Natural killer cell treated with Interleukin-12 subunit alpha and Interleukin-12 subunit beta and Interleukin-15 and Interleukin-18, amount 100 ng/mL, for 72 hours (primary cell): ENCODE data around the gene RABEP2. TPM values are rescaled to one million over a fixed set of nuclear protein-coding genes. Genes with fewer than 3 reads are reported as not detected.
"Not testable (repeated sequence)": the region's sequence is repeated elsewhere in the genome, so short reads cannot be mapped to it uniquely, and the experiment has no call there.

Source experiments
- ATAC-seq, 2 donors: fragments of 150-1000 bp; cut with Tn5 transposase in 1 of 2; sonication (Bioruptor Pico), chemical (Tn5 transposase) in 1 of 2; 2 replicates each; pipeline ENCODE4 v1.10.0; 2021
- DNase-seq: peaks from one replicate; pipeline ENCODE4 v3.0.0; 2022; ENCODE audit warnings: low spot score
- H3K27ac Mint-ChIP-seq, 2 donors: 1 replicate in 1 of 2; 2 replicates in 1 of 2; pipeline ENCODE4 v1.8.0; 2022; ENCODE audit warnings: mixed read lengths in 2 of 2, mild to moderate bottlenecking in 1 of 2, moderate library complexity in 1 of 2
- H3K27me3 Mint-ChIP-seq, 2 donors: 1 replicate in 1 of 2; 2 replicates in 1 of 2; pipeline ENCODE4 v1.8.0; 2022; ENCODE audit warnings: mixed read lengths in 2 of 2
- H3K36me3 Mint-ChIP-seq: one replicate; pipeline ENCODE4 v1.8.0; 2022; ENCODE audit warnings: mixed read lengths
- H3K4me1 Mint-ChIP-seq, 2 donors: 1 replicate in 1 of 2; 2 replicates in 1 of 2; pipeline ENCODE4 v1.8.0; 2022; ENCODE audit warnings: low read depth in 2 of 2, mixed read lengths in 2 of 2, mild to moderate bottlenecking in 1 of 2
- H3K4me3 Mint-ChIP-seq: one replicate; pipeline ENCODE4 v1.8.0; 2022; ENCODE audit warnings: mixed read lengths
- H3K9me3 Mint-ChIP-seq: 2 replicates; pipeline ENCODE4 v1.8.0; 2022; ENCODE audit warnings: mixed read lengths
- total RNA-seq, 2 donors: library from RNA; stranded (reverse); gene quantifications; one replicate each; pipeline ENCODE4 v1.2.3, GENCODE V29; 2022

The RABEP2 gene
- total RNA-seq, 2 donors from 2014 or later = 38.4 to 42.5 TPM

- DNase-seq (no peak), ATAC-seq (no peak)
- Mint-ChIP-seq H3K27me3 (peaks cover 0 to 3% of the 10 kb centered on the region in 2 donors), H3K9me3 (no peaks in the 10 kb centered on the region), H3K4me1 (peaks cover 14 to 17% of the 10 kb centered on the region in 2 donors), H3K36me3 (no peaks in the 10 kb centered on the region), H3K27ac (peak overlapping the region; percentile 28 to 75), H3K4me3 (no peak overlapping the region)
Measured at GRCh38 chr16:28943281-28943680, 18.2 kb upstream of the RABEP2 start.

- not testable (repeated sequence) for H3K36me3 Mint-ChIP-seq, H3K27me3 Mint-ChIP-seq, H3K27ac Mint-ChIP-seq, H3K4me3 Mint-ChIP-seq, DNase-seq, H3K9me3 Mint-ChIP-seq, ATAC-seq
- peaks cover 15 to 24% of the 10 kb centered on the region in 2 donors for H3K4me1 Mint-ChIP-seq
Measured at GRCh38 chr16:28939825-28940224, 14.8 kb upstream of the RABEP2 start.

- Mint-ChIP-seq H3K4me1 (peaks cover 17 to 27% of the 10 kb centered on the region in 2 donors), H3K4me3 (no peak overlapping the region), H3K27ac (peak overlapping the region in 1 of 2 donors; percentile 37), H3K36me3 (no peaks in the 10 kb centered on the region), H3K9me3 (no peaks in the 10 kb centered on the region), H3K27me3 (peaks cover 0 to 3% of the 10 kb centered on the region in 2 donors)
- ATAC-seq (no peak), DNase-seq (no peak)
Measured at GRCh38 chr16:28938721-28939120, 13.7 kb upstream of the RABEP2 start.

GRCh38 chr16:28937222-28937876, 12.3 kb upstream of the RABEP2 start:
- Mint-ChIP-seq H3K9me3 (no peaks in the 10 kb centered on the region), H3K27ac (peak overlapping the region in 1 of 2 donors; percentile 37), H3K4me3 (no peak overlapping the region), H3K27me3 (peaks cover 0 to 3% of the 10 kb centered on the region in 2 donors), H3K36me3 (no peaks in the 10 kb centered on the region), H3K4me1 (peaks cover 16 to 26% of the 10 kb centered on the region in 2 donors)
- ATAC-seq = no peak
- no peak for DNase-seq

- H3K4me3 Mint-ChIP-seq = peak overlapping the region; percentile 84
- H3K9me3 Mint-ChIP-seq = no peaks in the 10 kb centered on the region
- H3K36me3 Mint-ChIP-seq = no peaks in the 10 kb centered on the region
- H3K27me3 Mint-ChIP-seq = peaks cover 0 to 3% of the 10 kb centered on the region in 2 donors
- ATAC-seq (no peak), DNase-seq (no peak)
- peaks cover 16 to 26% of the 10 kb centered on the region in 2 donors for H3K4me1 Mint-ChIP-seq
- peak overlapping the region; percentile 31 to 59 for H3K27ac Mint-ChIP-seq
Measured at GRCh38 chr16:28936784-28937155, 11.7 kb upstream of the RABEP2 start.

- DNase-seq (peak; percentile 92), ATAC-seq (peak; percentile 100)
- peaks cover 16 to 26% of the 10 kb centered on the region in 2 donors for H3K4me1 Mint-ChIP-seq
- no peaks in the 10 kb centered on the region for H3K36me3 Mint-ChIP-seq
- peak overlapping the region; percentile 84 for H3K4me3 Mint-ChIP-seq
- H3K9me3 Mint-ChIP-seq = no peaks in the 10 kb centered on the region
- H3K27ac Mint-ChIP-seq = peak overlapping the region; percentile 31 to 59
- H3K27me3 Mint-ChIP-seq = peaks cover 0 to 3% of the 10 kb centered on the region in 2 donors
Measured at GRCh38 chr16:28935924-28936783, 11.1 kb upstream of the RABEP2 start.

- Mint-ChIP-seq H3K27me3 (peaks cover 0 to 3% of the 10 kb centered on the region in 2 donors), H3K4me3 (no peak overlapping the region), H3K36me3 (no peaks in the 10 kb centered on the region), H3K4me1 (peaks cover 23 to 33% of the 10 kb centered on the region in 2 donors), H3K9me3 (no peaks in the 10 kb centered on the region), H3K27ac (peak overlapping the region in 1 of 2 donors; percentile 31)
- ATAC-seq = no peak
- DNase-seq = no peak
Measured at GRCh38 chr16:28935346-28935745, 10.3 kb upstream of the RABEP2 start.

GRCh38 chr16:28933171-28933570, 8.1 kb upstream of the RABEP2 start:
- ATAC-seq = no peak
- Mint-ChIP-seq H3K4me1 (peaks cover 26 to 33% of the 10 kb centered on the region in 2 donors), H3K36me3 (no peaks in the 10 kb centered on the region), H3K27me3 (no peaks in the 10 kb centered on the region), H3K4me3 (no peak overlapping the region), H3K9me3 (no peaks in the 10 kb centered on the region), H3K27ac (peak overlapping the region in 1 of 2 donors; percentile 95)
- DNase-seq = no peak

GRCh38 chr16:28932339-28933141, 7.5 kb upstream of the RABEP2 start:
- Mint-ChIP-seq H3K9me3 (no peaks in the 10 kb centered on the region), H3K27ac (peak overlapping the region in 1 of 2 donors; percentile 95), H3K4me3 (no peak overlapping the region), H3K27me3 (no peaks in the 10 kb centered on the region), H3K4me1 (peaks cover 26 to 33% of the 10 kb centered on the region in 2 donors), H3K36me3 (no peaks in the 10 kb centered on the region)
- DNase-seq (no peak), ATAC-seq (no peak)

- no peak for DNase-seq
- H3K9me3 Mint-ChIP-seq = no peaks in the 10 kb centered on the region
- peaks cover 25 to 32% of the 10 kb centered on the region in 2 donors for H3K4me1 Mint-ChIP-seq
- no peaks in the 10 kb centered on the region for H3K36me3 Mint-ChIP-seq
- peak within 1 kb of the TSS; percentile 89 to 95 for H3K27ac Mint-ChIP-seq
- peak within 1 kb of the TSS; percentile 54 for H3K4me3 Mint-ChIP-seq
- no peaks in the 10 kb centered on the region for H3K27me3 Mint-ChIP-seq
- ATAC-seq = no peak
Measured at GRCh38 chr16:28931801-28932225, 6.8 kb upstream of the RABEP2 start, which contains the start of gene CD19. CD19 (plus strand) TSS chr16:28931971; CDS start chr16:28932001, 30 bp downstream.

- peak overlapping the region; percentile 54 for H3K4me3 Mint-ChIP-seq
- H3K36me3 Mint-ChIP-seq = no peaks in the 10 kb centered on the region
- DNase-seq = peak; percentile 74
- peaks cover 22 to 32% of the 10 kb centered on the region in 2 donors for H3K4me1 Mint-ChIP-seq
- peak; percentile 71 to 84 for ATAC-seq
- H3K9me3 Mint-ChIP-seq = no peaks in the 10 kb centered on the region
- peak overlapping the region; percentile 89 to 95 for H3K27ac Mint-ChIP-seq
- H3K27me3 Mint-ChIP-seq = no peaks in the 10 kb centered on the region
Measured at GRCh38 chr16:28930652-28931051, 5.6 kb upstream of the RABEP2 start.

GRCh38 chr16:28930203-28930602, 5.2 kb upstream of the RABEP2 start:
- H3K4me3 Mint-ChIP-seq = no peak overlapping the region
- peaks cover 24 to 31% of the 10 kb centered on the region in 2 donors for H3K4me1 Mint-ChIP-seq
- H3K36me3 Mint-ChIP-seq = no peaks in the 10 kb centered on the region
- DNase-seq = no peak
- no peaks in the 10 kb centered on the region for H3K9me3 Mint-ChIP-seq
- peak overlapping the region; percentile 89 to 95 for H3K27ac Mint-ChIP-seq
- no peaks in the 10 kb centered on the region for H3K27me3 Mint-ChIP-seq
- ATAC-seq = no peak

GRCh38 chr16:28927815-28928214, 2.8 kb upstream of the RABEP2 start:
- H3K36me3 Mint-ChIP-seq = no peaks in the 10 kb centered on the region
- no peaks in the 10 kb centered on the region for H3K9me3 Mint-ChIP-seq
- H3K27ac Mint-ChIP-seq = no peak overlapping the region
- no peak for DNase-seq
- H3K27me3 Mint-ChIP-seq = no peaks in the 10 kb centered on the region
- no peak for ATAC-seq
- H3K4me1 Mint-ChIP-seq = peaks cover 34 to 37% of the 10 kb centered on the region in 2 donors
- no peak overlapping the region for H3K4me3 Mint-ChIP-seq
